ENCODE measurements around the gene KIAA0753. TPM values are rescaled to one million over a fixed set of nuclear protein-coding genes. Genes with fewer than 3 reads are reported as not detected.

The KIAA0753 gene
- total RNA-seq, 4 donors from 2014 or later, result 3.0 to 6.3 (median 3.6) TPM

DNA sequence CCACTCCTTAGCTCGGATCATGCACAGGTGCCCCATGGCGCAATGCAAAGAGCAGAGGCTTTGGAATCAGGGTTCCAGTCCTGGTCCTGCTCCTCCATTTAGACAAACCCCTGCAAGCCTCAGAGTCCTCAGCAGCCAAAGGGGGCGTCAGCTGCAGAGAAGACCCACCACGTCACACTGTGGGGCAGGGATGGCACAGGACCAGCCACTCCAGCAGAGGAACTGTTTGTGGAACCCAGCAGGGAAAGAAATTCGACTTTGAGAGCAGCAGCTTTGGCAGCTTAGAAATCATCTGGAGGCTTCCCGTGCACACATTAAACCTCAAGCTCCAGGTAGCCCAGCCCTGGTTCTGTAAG is 36.3 kb upstream of the KIAA0753 start:
- DNase-seq (no peak), ATAC-seq (no peak)
- intact Hi-C loops (cut with DNase I; ENCODE audit: low total_unique reads) (no loop called here), in situ Hi-C loops (cut with MboI; ENCODE audit: low sequenced_read_pairs in 4 of 4) (loop anchor here in 2 of 4 donors (25.0 kb wide), 2 partner anchors 111 to 161 kb away; partner anchors contain the start of genes FBXO39 (in 1 of the 2) and TEKT1 (in 1 of the 2))
- no peaks in the 10 kb centered on the region for H3K4me1 ChIP-seq
- no peaks in the 10 kb centered on the region for H3K36me3 ChIP-seq
- TF ChIP-seq POLR2A (IDR thresholded peaks at IDR 0.05), result no peak
- TF ChIP-seq, protein P1, sequence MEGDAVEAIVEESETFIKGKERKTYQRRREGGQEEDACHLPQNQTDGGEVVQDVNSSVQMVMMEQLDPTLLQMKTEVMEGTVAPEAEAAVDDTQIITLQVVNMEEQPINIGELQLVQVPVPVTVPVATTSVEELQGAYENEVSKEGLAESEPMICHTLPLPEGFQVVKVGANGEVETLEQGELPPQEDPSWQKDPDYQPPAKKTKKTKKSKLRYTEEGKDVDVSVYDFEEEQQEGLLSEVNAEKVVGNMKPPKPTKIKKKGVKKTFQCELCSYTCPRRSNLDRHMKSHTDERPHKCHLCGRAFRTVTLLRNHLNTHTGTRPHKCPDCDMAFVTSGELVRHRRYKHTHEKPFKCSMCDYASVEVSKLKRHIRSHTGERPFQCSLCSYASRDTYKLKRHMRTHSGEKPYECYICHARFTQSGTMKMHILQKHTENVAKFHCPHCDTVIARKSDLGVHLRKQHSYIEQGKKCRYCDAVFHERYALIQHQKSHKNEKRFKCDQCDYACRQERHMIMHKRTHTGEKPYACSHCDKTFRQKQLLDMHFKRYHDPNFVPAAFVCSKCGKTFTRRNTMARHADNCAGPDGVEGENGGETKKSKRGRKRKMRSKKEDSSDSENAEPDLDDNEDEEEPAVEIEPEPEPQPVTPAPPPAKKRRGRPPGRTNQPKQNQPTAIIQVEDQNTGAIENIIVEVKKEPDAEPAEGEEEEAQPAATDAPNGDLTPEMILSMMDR (IDR thresholded peaks at IDR 0.05 in 4 of 5, conservative IDR thresholded peaks at IDR 0.05 in 1 of 5), result no peak
- H3K4me3 ChIP-seq, result no peak overlapping the region
- H3K27ac ChIP-seq, result no peak overlapping the region
- H3K9me3 ChIP-seq, result no peaks in the 10 kb centered on the region
- peaks cover 0 to 4% (median 0%) of the 10 kb centered on the region in 3 donors for H3K27me3 ChIP-seq

DNA sequence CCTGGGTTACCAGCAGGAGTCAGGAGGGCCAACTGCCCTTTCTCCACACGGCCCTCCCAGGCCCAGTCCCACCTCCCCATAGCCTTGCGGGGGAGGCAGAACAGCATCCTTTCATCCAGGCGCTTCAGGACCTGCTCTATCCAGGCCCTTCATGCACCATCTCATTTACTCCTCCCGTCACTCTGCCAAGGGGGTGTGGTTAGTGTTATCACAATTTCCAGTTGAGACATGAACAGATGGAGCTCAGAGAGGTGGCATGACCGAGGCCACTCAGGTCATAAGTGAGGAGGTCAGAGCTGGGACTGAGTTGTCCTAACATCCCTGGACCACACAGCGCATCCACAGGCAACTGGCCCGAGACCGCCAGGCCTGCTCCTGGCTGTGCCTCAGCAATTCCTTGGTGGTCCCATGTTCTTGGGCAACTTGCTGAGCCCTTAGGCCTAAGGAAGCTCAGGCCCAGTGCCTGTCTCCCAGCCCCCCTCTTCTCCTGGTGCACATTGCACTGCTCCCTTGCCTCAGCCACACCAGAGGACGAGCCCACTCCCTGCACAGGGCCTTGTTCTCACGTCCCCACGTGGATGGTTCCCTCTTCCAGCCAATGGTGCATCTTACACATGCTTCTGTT is 34.8 kb upstream of the KIAA0753 start:
- intact Hi-C loops (cut with DNase I; ENCODE audit: low total_unique reads), result no loop called here
- H3K27me3 ChIP-seq, result peaks cover 4 to 6% (median 5%) of the 10 kb centered on the region in 3 donors

DNA sequence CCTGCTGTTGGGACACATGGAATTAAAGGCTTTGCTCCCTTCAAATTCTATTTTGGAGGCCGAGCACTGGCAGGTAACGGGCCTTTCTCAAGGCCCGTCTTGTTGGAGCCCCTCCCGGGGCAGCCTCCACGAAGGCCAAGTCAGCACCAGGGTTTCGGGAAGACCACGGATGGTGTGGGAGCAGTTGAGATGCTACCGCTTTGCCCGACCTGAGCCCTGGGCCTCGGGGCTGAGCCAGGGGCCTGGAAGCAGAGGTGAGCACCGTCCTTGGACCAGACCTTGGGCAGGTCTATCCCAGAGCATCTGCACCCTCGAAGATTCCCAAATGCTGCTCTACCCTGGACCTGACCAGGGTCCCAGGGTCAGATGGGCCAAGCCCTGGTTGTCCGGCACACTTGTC is 34.1 kb upstream of the KIAA0753 start:
- intact Hi-C loops (cut with DNase I; ENCODE audit: low total_unique reads) (no loop called here), in situ Hi-C loops (cut with MboI; ENCODE audit: low sequenced_read_pairs in 4 of 4) (loop anchor here in 3 of 4 donors (25.0 kb wide), 2 partner anchors 163 to 338 kb away; partner anchors contain the start of genes BCL6B (in 3 of the 3), RNASEK (in 3 of the 3) and TEKT1 (in 1 of the 3))
- Histone ChIP-seq H3K4me3 (no peak overlapping the region), H3K4me1 (no peaks in the 10 kb centered on the region), H3K27ac (no peak overlapping the region), H3K27me3 (peaks cover 4 to 6% (median 5%) of the 10 kb centered on the region in 3 donors), H3K9me3 (no peaks in the 10 kb centered on the region), H3K36me3 (no peaks in the 10 kb centered on the region)
- no peak for TF ChIP-seq POLR2A (IDR thresholded peaks at IDR 0.05)
- TF ChIP-seq, protein P1 (IDR thresholded peaks at IDR 0.05 in 4 of 5, conservative IDR thresholded peaks at IDR 0.05 in 1 of 5), result no peak
- ATAC-seq (no peak), DNase-seq (no peak)

More for the DNA sequence above, 34.8 kb upstream of the KIAA0753 start:
- H3K4me1 ChIP-seq, result no peaks in the 10 kb centered on the region
- TF ChIP-seq, protein P1 (IDR thresholded peaks at IDR 0.05 in 4 of 5, conservative IDR thresholded peaks at IDR 0.05 in 1 of 5), result no peak
- no peak for TF ChIP-seq POLR2A (IDR thresholded peaks at IDR 0.05)
- in situ Hi-C loops (cut with MboI; ENCODE audit: low sequenced_read_pairs in 4 of 4), result loop anchor here in 2 of 4 donors (25.0 kb wide), 2 partner anchors 112 to 162 kb away; partner anchors contain the start of genes FBXO39 (in 1 of the 2) and TEKT1 (in 1 of the 2)
- DNase-seq, result no peak
- no peak for ATAC-seq
- H3K27ac ChIP-seq, result no peak overlapping the region
- H3K9me3 ChIP-seq, result no peaks in the 10 kb centered on the region
- H3K4me3 ChIP-seq, result no peak overlapping the region
- no peaks in the 10 kb centered on the region for H3K36me3 ChIP-seq

DNA sequence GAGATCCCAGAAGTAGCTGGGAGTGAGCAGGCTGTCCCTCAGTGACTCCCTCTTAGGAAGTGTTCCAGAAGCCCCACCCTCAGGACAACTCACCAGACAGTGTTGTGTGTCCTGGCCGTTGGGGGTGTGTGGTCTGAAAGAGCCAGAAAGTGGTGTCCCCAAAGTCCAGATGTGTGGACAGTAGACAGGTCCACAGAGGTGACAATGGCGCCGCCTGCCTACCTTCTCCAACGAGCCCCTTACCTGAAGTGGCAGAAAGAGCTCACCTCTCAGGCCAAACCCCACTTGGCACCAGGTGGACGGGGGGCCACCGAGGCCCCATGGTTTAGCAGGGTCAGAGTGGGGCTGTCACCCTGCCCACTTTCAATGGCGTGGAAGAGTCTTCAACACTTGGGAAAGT is 30.9 kb upstream of the KIAA0753 start:
- DNase-seq (no peak), ATAC-seq (no peak)
- intact Hi-C loops (cut with DNase I; ENCODE audit: low total_unique reads), result no loop called here
- in situ Hi-C loops (cut with MboI; ENCODE audit: low sequenced_read_pairs in 4 of 4), result loop anchor here in 3 of 4 donors (25.0 kb wide), 2 partner anchors 166 to 341 kb away; partner anchors contain the start of genes BCL6B (in 3 of the 3), RNASEK (in 3 of the 3) and TEKT1 (in 1 of the 3)
- H3K27ac ChIP-seq, result no peak overlapping the region
- TF ChIP-seq POLR2A (IDR thresholded peaks at IDR 0.05), result no peak
- TF ChIP-seq, protein P1 (IDR thresholded peaks at IDR 0.05 in 4 of 5, conservative IDR thresholded peaks at IDR 0.05 in 1 of 5), result no peak
- H3K36me3 ChIP-seq, result no peaks in the 10 kb centered on the region
- H3K9me3 ChIP-seq, result no peaks in the 10 kb centered on the region
- no peaks in the 10 kb centered on the region for H3K4me1 ChIP-seq
- no peak overlapping the region for H3K4me3 ChIP-seq
- peaks cover 0 to 6% (median 5%) of the 10 kb centered on the region in 3 donors for H3K27me3 ChIP-seq
